Measurements from ENCODE around the gene EHBP1.

- TF ChIP-seq, protein P1, sequence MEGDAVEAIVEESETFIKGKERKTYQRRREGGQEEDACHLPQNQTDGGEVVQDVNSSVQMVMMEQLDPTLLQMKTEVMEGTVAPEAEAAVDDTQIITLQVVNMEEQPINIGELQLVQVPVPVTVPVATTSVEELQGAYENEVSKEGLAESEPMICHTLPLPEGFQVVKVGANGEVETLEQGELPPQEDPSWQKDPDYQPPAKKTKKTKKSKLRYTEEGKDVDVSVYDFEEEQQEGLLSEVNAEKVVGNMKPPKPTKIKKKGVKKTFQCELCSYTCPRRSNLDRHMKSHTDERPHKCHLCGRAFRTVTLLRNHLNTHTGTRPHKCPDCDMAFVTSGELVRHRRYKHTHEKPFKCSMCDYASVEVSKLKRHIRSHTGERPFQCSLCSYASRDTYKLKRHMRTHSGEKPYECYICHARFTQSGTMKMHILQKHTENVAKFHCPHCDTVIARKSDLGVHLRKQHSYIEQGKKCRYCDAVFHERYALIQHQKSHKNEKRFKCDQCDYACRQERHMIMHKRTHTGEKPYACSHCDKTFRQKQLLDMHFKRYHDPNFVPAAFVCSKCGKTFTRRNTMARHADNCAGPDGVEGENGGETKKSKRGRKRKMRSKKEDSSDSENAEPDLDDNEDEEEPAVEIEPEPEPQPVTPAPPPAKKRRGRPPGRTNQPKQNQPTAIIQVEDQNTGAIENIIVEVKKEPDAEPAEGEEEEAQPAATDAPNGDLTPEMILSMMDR (IDR thresholded peaks at IDR 0.05; ENCODE audit: low read length): no peak
- TF ChIP-seq EZH2 (IDR thresholded peaks at IDR 0.05; ENCODE audit: borderline replicate concordance, low read length): no peak
Measured at GRCh38 chr2:62958206-62958605, 252.7 kb downstream of the EHBP1 start.
